Motor neuron (in vitro differentiated cells): ENCODE results near the gene ANKRD36B. TPM values are rescaled to one million over a fixed set of nuclear protein-coding genes. Genes with fewer than 3 reads are reported as not detected.
"Not testable (repeated sequence)": the region's sequence is repeated elsewhere in the genome, so short reads cannot be mapped to it uniquely, and the experiment has no call there.

Experiments
- ATAC-seq, 8 experiments: fragments of 200-7000 bp; cut with Tn5 transposase; replicated peaks in 6 of 8; 2 replicates each; pipeline ENCODE4 v1.8.0; 2021; ENCODE audit warnings: mild to moderate bottlenecking in 8 of 8, moderate library complexity in 8 of 8
- H3K27ac ChIP-seq, 2 donors: fragments of 250-450 bp; sonication (Bioruptor Pico); 2 replicates each; pipeline ENCODE4 v1.9.0; 2021; ENCODE audit warnings: antibody characterized with exemption in 2 of 2, mild to moderate bottlenecking in 2 of 2, moderate library complexity in 1 of 2
- H3K4me1 ChIP-seq, 2 donors: fragments of 250-450 bp; sonication (Bioruptor Pico); replicated peaks in 1 of 2; 2 replicates each; pipeline ENCODE4 v1.6.1; 2021; ENCODE audit warnings: antibody characterized with exemption in 2 of 2, mild to moderate bottlenecking in 2 of 2, moderate library complexity in 1 of 2
- H3K4me3 ChIP-seq, 5 donors: fragments of 250-450 bp; sonication (Bioruptor Pico); 2 replicates each; pipeline ENCODE4 v1.9.0; 2021; ENCODE audit warnings: antibody characterized with exemption in 5 of 5, mild to moderate bottlenecking in 5 of 5, moderate library complexity in 4 of 5
- WGBS, 10 experiments: fragments of 450-650 bp; shearing (Covaris generic); methylation state at CpG; one replicate each; pipeline ENCODE4 v1.0.0; 2022; 5-methylcytosine and 5-hydroxymethylcytosine counted together
- in situ Hi-C, 9 experiments: fragments of 400-800 bp; cut with MboI; loops; one replicate each; pipeline ENCODE4 v1.15.0; 2021; ENCODE audit warnings: low sequenced_read_pairs in 9 of 9, low pct_unique_long_range_greater_than_20kb in 2 of 9; ENCODE audit not compliant: unreplicated experiment in 9 of 9
- total RNA-seq, 8 experiments: library from RNA; unstranded; fragments of 300-600 nt; gene quantifications; 2 replicates each; pipeline versions ENCODE4 v1.2.3 to v1.2.4, GENCODE V29; 2022

Gene ANKRD36B
- total RNA-seq, 8 experiments from 2014 or later: 23.9 to 78.1 (median 47.3) TPM

DNA sequence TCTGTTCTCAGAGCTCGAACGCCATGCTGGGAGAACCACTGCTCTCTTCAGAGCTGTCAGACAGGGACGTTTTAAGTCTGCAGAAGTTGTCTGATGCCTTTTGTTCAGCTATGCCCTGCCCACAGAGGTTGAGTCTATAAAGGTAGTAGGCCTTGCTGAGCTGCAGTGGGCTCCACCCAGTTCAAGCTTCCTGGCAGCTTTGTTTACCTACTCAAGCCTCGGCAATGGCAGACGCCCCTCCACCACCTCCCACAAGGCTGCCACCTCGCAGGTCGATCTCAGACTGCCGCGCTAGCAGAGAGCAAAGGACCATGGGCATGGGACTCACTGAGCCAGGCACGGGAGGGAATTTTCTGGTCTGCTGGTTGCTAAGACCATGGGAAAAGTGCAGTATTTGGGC is 11.9 kb upstream of the ANKRD36B start:
- H3K27ac ChIP-seq, in situ Hi-C loops, H3K4me3 ChIP-seq, H3K4me1 ChIP-seq, ATAC-seq: not testable (repeated sequence)
- WGBS, 10 experiments: no CpG with 5 or more reads among the region's 10 CpGs

DNA sequence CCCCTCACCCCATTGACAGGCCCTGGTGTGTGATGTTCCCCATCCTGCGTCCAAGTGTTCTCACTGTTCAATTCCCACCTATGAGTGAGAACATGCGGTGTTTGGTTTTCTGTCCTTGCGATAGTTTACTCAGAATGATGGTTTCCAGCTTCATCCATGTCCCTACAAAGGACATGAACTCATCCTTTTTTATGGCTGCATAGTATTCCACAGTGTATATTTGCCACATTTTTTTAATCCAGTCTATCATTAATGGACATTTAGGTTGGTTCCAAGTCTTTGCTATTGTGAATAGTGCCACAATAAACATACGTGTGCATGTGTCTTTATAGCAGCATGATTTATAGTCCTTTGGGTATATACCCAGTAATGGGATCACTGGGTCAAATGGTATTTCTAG is 6.5 kb upstream of the ANKRD36B start:
- H3K4me1 ChIP-seq, H3K27ac ChIP-seq, ATAC-seq, in situ Hi-C loops, H3K4me3 ChIP-seq: not testable (repeated sequence)
- WGBS, 10 experiments: no CpG with 5 or more reads among the region's 4 CpGs

DNA sequence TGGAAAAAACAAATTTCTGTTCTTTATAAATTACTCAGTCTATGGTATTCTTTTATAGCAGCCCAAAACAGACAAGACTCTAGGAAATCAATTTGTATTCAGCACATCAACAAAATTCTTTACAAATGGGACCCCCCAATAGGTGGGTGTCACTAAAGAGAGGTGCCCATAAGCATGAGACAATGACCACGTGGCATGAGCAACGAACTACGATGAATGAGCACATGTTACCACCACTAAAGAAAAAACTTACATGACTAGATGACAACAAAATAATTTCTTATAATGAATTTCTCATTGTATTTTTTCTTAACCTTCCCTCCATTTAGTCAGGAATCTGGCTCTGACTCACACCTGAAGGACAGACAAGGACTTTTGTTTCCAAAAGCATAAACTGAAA is 3.8 kb upstream of the ANKRD36B start:
- H3K27ac ChIP-seq, ATAC-seq, in situ Hi-C loops: not testable (repeated sequence)

GRCh38 chr2:97590515-97591394 is 1.1 kb upstream of the ANKRD36B start:
- in situ Hi-C loops, H3K4me1 ChIP-seq: not testable (repeated sequence)
- 0 to 13% (median 2%) methylated on average over 2 to 10 of the region's 33 CpGs; no CpG with 5 or more reads in 5 of the 10 experiments for WGBS, 10 experiments
- peak overlapping the region; percentile 89 to 97 for H3K27ac ChIP-seq
- peak overlapping the region; percentile 53 to 89 (median 78) for H3K4me3 ChIP-seq
- peak; percentile 58 to 75 (median 69) for ATAC-seq

More for the DNA sequence above, 3.8 kb upstream of the ANKRD36B start:
- not testable (repeated sequence) for H3K4me1 ChIP-seq, H3K4me3 ChIP-seq
- WGBS, 10 experiments: 90 to 100% methylated on average over 1 to 2 of the region's 3 CpGs; no CpG with 5 or more reads in 8 of the 10 experiments

GRCh38 chr2:97589257-97589597 is 450 bp downstream of the ANKRD36B start:
- no CpG with 5 or more reads among the region's 14 CpGs for WGBS, 10 experiments
- Histone ChIP-seq H3K4me3 (peak overlapping the region; percentile 45 to 89 (median 71)), H3K27ac (peak overlapping the region; percentile 69 to 87)
- ATAC-seq, H3K4me1 ChIP-seq, in situ Hi-C loops: not testable (repeated sequence)

DNA sequence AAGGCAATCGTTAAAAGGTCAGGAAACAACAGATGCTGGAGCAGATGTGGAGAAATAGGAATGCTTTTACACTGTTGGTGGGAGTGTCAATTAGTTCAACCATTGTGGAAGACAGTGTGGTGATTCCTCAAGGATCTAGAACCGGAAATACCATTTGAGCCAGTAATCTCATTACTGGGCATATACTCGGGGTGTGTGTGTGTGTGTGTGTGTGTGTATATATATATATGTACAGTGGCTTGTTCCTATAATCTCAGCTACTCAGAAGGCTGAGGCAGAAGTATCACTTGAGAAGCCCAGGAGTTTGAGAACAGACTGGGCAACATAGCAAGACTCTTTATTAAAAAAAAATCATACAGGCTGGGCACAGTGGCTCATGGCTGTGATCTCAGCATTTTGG is 24.0 kb downstream of the ANKRD36B start:
- WGBS, 10 experiments: 0 to 100% (median 63%) methylated on average over 1 to 2 of the region's 3 CpGs; no CpG with 5 or more reads in 4 of the 10 experiments
- ATAC-seq, in situ Hi-C loops, H3K4me3 ChIP-seq, H3K27ac ChIP-seq, H3K4me1 ChIP-seq: not testable (repeated sequence)

DNA sequence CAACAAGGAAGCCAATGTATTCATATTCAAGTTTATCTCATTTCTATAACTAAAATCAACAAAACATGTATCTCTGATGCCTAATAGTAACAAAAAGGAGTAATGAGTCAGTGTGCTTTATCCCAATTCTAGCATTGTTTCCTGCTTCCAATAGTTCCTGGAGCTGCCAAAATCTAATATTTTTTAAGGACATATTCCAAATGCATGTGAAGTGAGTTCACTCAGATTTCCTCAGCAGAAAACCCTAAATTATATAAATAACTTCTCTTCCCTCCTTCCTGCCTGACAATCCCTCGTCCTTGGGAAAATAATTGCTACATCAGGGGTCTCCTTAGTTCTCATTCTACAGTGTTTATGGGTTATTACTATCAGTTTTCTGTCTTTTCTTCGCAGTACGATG is 37.3 kb downstream of the ANKRD36B start:
- 80 to 100% (median 96%) methylated on average over 1 to 3 of the region's 3 CpGs; no CpG with 5 or more reads in 1 of the 10 experiments for WGBS, 10 experiments
- in situ Hi-C loops, H3K4me1 ChIP-seq, H3K27ac ChIP-seq, ATAC-seq, H3K4me3 ChIP-seq: not testable (repeated sequence)

- H3K4me1 ChIP-seq, H3K4me3 ChIP-seq, ATAC-seq, H3K27ac ChIP-seq, in situ Hi-C loops: not testable (repeated sequence)
- WGBS, 10 experiments: no CpG with 5 or more reads among the region's 1 CpG
These were observed 39.2 kb downstream of the ANKRD36B start for GRCh38 chr2:97550498-97550897.

- H3K27ac ChIP-seq, H3K4me1 ChIP-seq, in situ Hi-C loops, ATAC-seq, H3K4me3 ChIP-seq: not testable (repeated sequence)
- WGBS, 10 experiments: 0 to 100% (median 93%) methylated on average over 1 to 5 of the region's 5 CpGs; no CpG with 5 or more reads in 2 of the 10 experiments
These were observed 40.6 kb downstream of the ANKRD36B start for GRCh38 chr2:97549058-97549457.

DNA sequence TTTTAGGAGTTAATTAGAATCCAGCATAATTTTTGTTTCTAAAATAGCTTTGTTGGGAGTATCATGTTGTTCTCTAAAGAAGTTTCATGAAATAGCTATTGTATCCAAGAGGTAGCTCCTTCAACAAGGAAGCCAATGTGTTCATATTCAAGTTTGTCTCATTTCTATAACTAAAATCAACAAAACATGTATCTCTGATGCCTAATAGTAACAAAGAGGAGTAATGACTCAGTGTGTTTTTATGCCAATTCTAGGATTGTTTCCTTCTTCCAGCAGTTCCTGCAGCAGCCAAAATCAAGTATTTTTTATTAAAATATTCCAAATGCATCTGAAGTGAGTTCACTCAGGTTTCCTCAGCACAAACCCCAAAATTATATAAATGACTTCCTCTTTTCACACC is 41.1 kb downstream of the ANKRD36B start:
- H3K4me3 ChIP-seq, in situ Hi-C loops, H3K4me1 ChIP-seq, H3K27ac ChIP-seq, ATAC-seq: not testable (repeated sequence)

GRCh38 chr2:97546711-97547110 is 43.0 kb downstream of the ANKRD36B start:
- H3K27ac ChIP-seq: no peak overlapping the region
- no peaks in the 10 kb centered on the region for H3K4me1 ChIP-seq
- in situ Hi-C loops: no loop called here
- H3K4me3 ChIP-seq: no peak overlapping the region
- WGBS, 10 experiments: 67 to 100% (median 94%) methylated on average over 1 to 2 of the region's 2 CpGs; no CpG with 5 or more reads in 3 of the 10 experiments
- ATAC-seq: no peak

GRCh38 chr2:97544911-97545310 is 44.8 kb downstream of the ANKRD36B start:
- H3K27ac ChIP-seq, H3K4me3 ChIP-seq, H3K4me1 ChIP-seq, in situ Hi-C loops: not testable (repeated sequence)
- ATAC-seq: peak in 1 of 8 experiments; percentile 28

GRCh38 chr2:97525904-97526303 is 63.8 kb downstream of the ANKRD36B start:
- H3K27ac ChIP-seq, ATAC-seq, H3K4me3 ChIP-seq, H3K4me1 ChIP-seq, in situ Hi-C loops: not testable (repeated sequence)
- WGBS, 10 experiments: no CpG with 5 or more reads among the region's 2 CpGs

- in situ Hi-C loops, H3K27ac ChIP-seq, H3K4me1 ChIP-seq, H3K4me3 ChIP-seq: not testable (repeated sequence)
- no CpG with 5 or more reads among the region's 1 CpG for WGBS, 10 experiments
- ATAC-seq: peak in 3 of 8 experiments; percentile 69 to 93 (median 85)
These were observed 65.9 kb downstream of the ANKRD36B start for GRCh38 chr2:97523816-97524215.
